GM06990 (cell line): Measurements from ENCODE around the gene HOXA5.
A peak's percentile ranks its signal among the peaks of the same experiment; 100 is the strongest.

Experiments
- DNase-seq: peaks from one replicate; pipeline ENCODE4 v3.0.0-alpha.2; 2011; ENCODE audit not compliant: insufficient read length; ENCODE audit errors: extremely low read depth
- H3K27me3 ChIP-seq: replicated peaks from 2 replicates; pipeline ENCODE4 v1.6.0; 2011; ENCODE audit warnings: low read length; ENCODE audit not compliant: control insufficient read depth, insufficient read depth
- H3K36me3 ChIP-seq: 2 replicates; pipeline ENCODE4 v1.5.1; 2011; ENCODE audit warnings: low read length; ENCODE audit not compliant: control insufficient read depth, insufficient read depth
- H3K4me3 ChIP-seq: replicated peaks from 2 replicates; pipeline ENCODE4 v1.5.1; 2011; ENCODE audit warnings: low read depth, mild to moderate bottlenecking, control low read depth, low read length
- TF ChIP-seq, protein P1 (sequence below): IDR thresholded peaks from 2 replicates; pipeline ENCODE4 v1.5.1; 2011; ENCODE audit warnings: low read length, control low read depth, mild to moderate bottlenecking, inconsistent platforms; ENCODE audit not compliant: insufficient read depth, poor library complexity, severe bottlenecking

HOXA5 gene

DNA sequence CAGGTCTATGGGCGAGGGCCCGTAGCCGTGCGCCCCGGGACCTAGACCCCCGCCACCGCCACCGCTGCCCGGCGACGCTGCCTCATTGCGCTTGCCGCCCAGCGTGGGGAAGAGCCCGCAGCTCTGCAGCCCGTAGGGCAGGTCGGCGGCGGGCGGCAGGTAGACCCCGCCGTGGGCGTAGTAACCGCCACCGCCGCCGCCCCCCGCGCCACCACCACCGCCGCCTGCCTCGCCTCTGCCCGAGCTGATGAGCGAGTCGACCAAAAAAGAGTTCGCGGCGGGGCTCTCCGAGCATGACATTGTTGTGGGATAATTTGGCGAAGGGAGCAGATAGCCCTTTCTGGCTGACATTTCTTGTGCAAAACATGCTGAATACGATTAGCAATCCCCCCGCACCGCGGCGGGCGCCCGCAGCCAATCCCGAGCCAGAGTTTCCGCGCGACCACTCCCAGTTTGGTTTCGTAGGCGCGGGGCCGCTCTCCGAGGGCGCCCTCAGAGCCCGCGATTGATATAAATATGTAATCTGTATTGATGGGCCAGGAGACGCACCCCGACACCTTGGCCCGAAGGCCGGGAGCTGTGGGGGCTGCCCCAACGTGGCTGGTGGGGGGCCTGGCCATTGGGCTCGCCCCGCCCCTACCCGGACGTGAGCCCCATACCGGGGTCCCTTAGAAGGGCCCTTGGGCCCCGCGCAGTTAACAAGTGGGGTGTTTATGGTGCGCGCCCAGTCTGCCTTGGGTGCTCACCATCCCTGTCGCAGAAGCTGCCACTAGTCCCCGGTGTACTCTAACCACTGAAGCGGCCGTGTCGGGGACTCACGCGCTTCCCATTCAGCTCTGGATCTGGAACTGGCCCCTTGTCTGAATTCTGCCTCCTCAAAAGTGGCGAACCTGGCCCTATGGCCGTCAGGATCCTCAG, 30.7 kb upstream of the HOXA5 start, which contains the start of gene HOXA10:
HOXA10 (minus strand) TSS at position 365 of the 918 bp plus-strand sequence; CDS start at position 351, 14 bp downstream.
- TF ChIP-seq, protein P1, sequence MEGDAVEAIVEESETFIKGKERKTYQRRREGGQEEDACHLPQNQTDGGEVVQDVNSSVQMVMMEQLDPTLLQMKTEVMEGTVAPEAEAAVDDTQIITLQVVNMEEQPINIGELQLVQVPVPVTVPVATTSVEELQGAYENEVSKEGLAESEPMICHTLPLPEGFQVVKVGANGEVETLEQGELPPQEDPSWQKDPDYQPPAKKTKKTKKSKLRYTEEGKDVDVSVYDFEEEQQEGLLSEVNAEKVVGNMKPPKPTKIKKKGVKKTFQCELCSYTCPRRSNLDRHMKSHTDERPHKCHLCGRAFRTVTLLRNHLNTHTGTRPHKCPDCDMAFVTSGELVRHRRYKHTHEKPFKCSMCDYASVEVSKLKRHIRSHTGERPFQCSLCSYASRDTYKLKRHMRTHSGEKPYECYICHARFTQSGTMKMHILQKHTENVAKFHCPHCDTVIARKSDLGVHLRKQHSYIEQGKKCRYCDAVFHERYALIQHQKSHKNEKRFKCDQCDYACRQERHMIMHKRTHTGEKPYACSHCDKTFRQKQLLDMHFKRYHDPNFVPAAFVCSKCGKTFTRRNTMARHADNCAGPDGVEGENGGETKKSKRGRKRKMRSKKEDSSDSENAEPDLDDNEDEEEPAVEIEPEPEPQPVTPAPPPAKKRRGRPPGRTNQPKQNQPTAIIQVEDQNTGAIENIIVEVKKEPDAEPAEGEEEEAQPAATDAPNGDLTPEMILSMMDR: no peak
- Histone ChIP-seq H3K4me3 (peak within 1 kb of the TSS; percentile 18), H3K36me3 (no peaks in the 10 kb centered on the region), H3K27me3 (peaks cover 12% of the 10 kb centered on the region)
- DNase-seq: no peak

DNA sequence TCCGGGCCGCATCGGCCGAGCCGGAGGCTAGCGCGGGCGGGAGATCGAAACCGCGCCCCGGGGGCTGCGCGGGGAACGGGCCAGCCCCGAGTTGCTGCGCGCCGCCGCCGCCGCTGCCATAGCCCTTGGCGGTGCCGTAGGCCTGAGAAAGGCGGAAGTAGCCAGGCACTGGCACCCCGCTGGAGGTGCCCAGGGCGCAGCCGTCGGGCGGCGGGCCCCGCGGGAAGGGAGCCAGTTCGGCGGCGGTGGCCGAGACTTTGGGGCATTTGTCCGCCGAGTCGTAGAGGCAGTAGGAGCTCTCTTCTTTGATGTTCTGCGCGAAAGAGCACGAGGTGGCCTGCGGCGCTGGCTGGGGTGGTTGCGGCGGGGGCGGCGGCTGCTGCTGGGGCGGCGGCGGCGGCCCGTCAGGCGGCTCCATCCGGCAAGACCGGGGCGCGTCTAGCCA, 30.1 kb upstream of the HOXA5 start:
- Histone ChIP-seq H3K27me3 (peaks cover 12% of the 10 kb centered on the region), H3K4me3 (peak overlapping the region; percentile 18), H3K36me3 (no peaks in the 10 kb centered on the region)
- DNase-seq: no peak
- TF ChIP-seq, protein P1: no peak

DNA sequence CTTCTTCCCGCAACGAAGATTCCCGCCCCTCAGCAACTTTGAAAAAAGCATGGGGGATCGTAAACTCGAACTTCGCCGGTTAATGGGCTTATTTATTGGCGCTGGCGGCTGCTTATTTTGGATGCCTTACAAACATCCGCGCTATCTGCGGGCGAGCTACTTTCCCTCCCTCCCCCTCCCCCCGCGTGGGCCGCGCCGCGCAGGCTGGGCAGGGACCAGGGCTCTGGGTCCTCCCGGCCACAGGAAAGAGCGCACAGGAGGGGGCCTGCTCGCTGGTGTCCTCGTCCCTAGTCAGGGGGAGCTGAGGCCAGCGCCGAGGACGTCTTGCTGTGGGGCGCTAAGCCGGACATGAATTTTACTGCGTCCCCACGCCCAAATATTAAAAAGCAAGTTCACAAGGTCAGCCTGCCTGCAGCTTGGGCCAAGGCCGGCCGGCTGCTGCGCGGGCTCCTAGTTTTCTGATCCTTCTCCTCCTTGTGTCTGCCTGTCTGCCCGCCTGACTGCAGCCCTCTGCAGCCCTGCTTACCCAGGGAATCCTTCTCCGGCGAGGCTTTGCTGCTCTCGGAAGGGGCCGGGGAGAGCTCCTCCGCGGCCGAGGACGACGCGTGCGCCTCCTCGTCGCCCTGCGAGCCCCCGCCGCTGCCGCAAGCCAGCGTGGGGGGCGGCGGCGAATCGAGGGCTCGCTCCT, 29.5 kb upstream of the HOXA5 start:
- no peak for DNase-seq
- peaks cover 13% of the 10 kb centered on the region for H3K27me3 ChIP-seq

DNA sequence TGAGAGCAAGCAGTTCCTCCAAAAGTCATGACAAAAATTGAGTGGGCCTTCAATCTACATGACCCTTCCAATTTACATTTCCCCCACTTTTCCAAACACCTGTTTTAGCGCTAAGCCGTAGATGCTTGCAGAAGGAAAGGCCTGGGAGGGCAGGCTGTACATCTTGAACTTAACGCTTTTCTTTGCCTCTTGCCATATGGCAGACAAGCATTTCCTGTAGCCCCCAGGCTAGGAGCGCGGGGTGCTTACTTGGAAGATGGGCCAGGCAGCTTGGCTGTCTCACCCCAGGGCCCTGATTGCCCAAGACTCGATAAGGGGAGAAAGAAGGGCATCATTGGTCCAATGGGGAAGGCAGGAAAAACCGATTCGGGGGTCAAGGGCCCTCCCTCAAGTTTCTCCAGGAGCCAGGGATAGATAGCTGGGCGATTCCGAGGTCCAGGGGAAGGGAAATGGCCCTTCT, 28.9 kb upstream of the HOXA5 start:
- Histone ChIP-seq H3K36me3 (no peaks in the 10 kb centered on the region), H3K4me3 (no peak overlapping the region), H3K27me3 (peaks cover 13% of the 10 kb centered on the region)
- TF ChIP-seq, protein P1: no peak
- no peak for DNase-seq

More for the DNA sequence above, 29.5 kb upstream of the HOXA5 start:
- Histone ChIP-seq H3K36me3 (no peaks in the 10 kb centered on the region), H3K4me3 (no peak overlapping the region; the same call in 1 of the 2 replicates)
- TF ChIP-seq, protein P1: no peak

DNA sequence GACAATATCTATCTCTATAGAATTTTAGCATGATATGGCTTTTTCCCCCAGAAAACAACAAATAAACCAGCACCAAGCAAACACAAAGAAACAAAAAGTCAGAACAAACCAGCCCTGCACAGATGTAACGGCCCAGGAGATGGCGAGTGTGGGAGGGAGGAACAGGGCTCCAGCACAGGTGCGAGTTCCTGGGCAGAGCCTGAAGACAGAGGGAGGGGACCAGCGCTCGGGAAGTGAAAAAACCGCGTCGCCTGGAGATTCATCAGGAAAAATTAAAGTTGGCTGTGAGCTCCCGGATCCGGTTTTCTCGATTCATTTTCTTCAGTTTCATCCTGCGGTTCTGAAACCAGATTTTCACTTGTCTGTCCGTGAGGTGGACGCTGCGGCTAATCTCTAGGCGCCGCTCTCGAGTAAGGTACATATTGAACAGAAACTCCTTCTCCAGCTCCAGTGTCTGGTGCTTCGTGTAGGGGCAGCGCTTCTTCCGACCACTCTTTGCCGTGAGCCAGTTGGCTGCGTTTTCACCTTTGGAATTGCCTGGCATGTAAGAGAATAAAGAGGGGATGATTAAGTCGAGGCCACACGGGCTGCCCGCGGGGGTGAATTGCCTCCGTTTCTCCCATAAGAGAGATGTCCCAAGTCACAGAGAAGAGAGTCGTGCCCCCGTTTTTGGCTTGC, 28.3 kb upstream of the HOXA5 start:
- Histone ChIP-seq H3K4me3 (no peak overlapping the region), H3K36me3 (no peaks in the 10 kb centered on the region), H3K27me3 (peaks cover 13% of the 10 kb centered on the region)
- TF ChIP-seq, protein P1: no peak
- DNase-seq: no peak
